GM18867 (cell line): ENCODE results near the gene COQ8B.
"Not testable (repeated sequence)": the region's sequence is repeated elsewhere in the genome, so short reads cannot be mapped to it uniquely, and the experiment has no call there.

ENCODE experiments used
- ATAC-seq: cut with Tn5 transposase; IDR thresholded peaks from one replicate; pipeline ENCODE4 v1.9.1; 2021; ENCODE audit warnings: mild to moderate bottlenecking, moderate library complexity; ENCODE audit not compliant: unreplicated experiment

The COQ8B gene

GRCh38 chr19:40742886-40743285 lies 26.2 kb upstream of the COQ8B start:
- ATAC-seq = no peak

GRCh38 chr19:40742477-40742876 lies 25.8 kb upstream of the COQ8B start:
- ATAC-seq = no peak

GRCh38 chr19:40741527-40742390 lies 25.1 kb upstream of the COQ8B start:
- ATAC-seq = no peak

GRCh38 chr19:40740747-40741146 lies 24.1 kb upstream of the COQ8B start:
- ATAC-seq = no peak

GRCh38 chr19:40739871-40740703 lies 23.4 kb upstream of the COQ8B start:
- no peak for ATAC-seq

- ATAC-seq = no peak
Observed at GRCh38 chr19:40739030-40739839, 22.5 kb upstream of the COQ8B start.

GRCh38 chr19:40737102-40737644 lies 20.5 kb upstream of the COQ8B start:
- ATAC-seq = no peak

- ATAC-seq = no peak
Observed at GRCh38 chr19:40736661-40737060, 20.0 kb upstream of the COQ8B start.

- ATAC-seq = no peak
Observed at GRCh38 chr19:40735013-40735771, 18.5 kb upstream of the COQ8B start.

- no peak for ATAC-seq
Observed at GRCh38 chr19:40733149-40733548, 16.5 kb upstream of the COQ8B start.

- not testable (repeated sequence) for ATAC-seq
Observed at GRCh38 chr19:40732304-40732703, 15.6 kb upstream of the COQ8B start.

GRCh38 chr19:40730065-40730464 lies 13.4 kb upstream of the COQ8B start:
- not testable (repeated sequence) for ATAC-seq

- no peak for ATAC-seq
Observed at GRCh38 chr19:40726279-40726678, 9.6 kb upstream of the COQ8B start.

- no peak for ATAC-seq
Observed at GRCh38 chr19:40724855-40725254, 8.2 kb upstream of the COQ8B start.

- ATAC-seq = no peak
Observed at GRCh38 chr19:40724315-40724714, 7.6 kb upstream of the COQ8B start.

GRCh38 chr19:40723661-40724254 lies 7.1 kb upstream of the COQ8B start:
- ATAC-seq = no peak

- ATAC-seq = no peak
Observed at GRCh38 chr19:40721936-40722661, 5.4 kb upstream of the COQ8B start.

GRCh38 chr19:40721140-40721486 lies 4.4 kb upstream of the COQ8B start:
- no peak for ATAC-seq

GRCh38 chr19:40719414-40719894 lies 2.8 kb upstream of the COQ8B start:
- ATAC-seq = no peak
